ENCODE results near the gene VGF. TPM values are rescaled to one million over a fixed set of nuclear protein-coding genes. Genes with fewer than 3 reads are reported as not detected.
"Not testable (repeated sequence)": the region's sequence is repeated elsewhere in the genome, so short reads cannot be mapped to it uniquely, and the experiment has no call there.

The VGF gene
- total RNA-seq, 1 donor from 2014 or later: 4.2 TPM

- Mint-ChIP-seq H3K27ac (no peak overlapping the region), H3K4me3 (peak overlapping the region; percentile 44), H3K36me3 (no peaks in the 10 kb centered on the region), H3K4me1 (ENCODE audit: unreplicated experiment) (peaks cover 34% of the 10 kb centered on the region), H3K27me3 (peaks cover 29% of the 10 kb centered on the region), H3K9me3 (no peaks in the 10 kb centered on the region)
- TF ChIP-seq, protein P1, sequence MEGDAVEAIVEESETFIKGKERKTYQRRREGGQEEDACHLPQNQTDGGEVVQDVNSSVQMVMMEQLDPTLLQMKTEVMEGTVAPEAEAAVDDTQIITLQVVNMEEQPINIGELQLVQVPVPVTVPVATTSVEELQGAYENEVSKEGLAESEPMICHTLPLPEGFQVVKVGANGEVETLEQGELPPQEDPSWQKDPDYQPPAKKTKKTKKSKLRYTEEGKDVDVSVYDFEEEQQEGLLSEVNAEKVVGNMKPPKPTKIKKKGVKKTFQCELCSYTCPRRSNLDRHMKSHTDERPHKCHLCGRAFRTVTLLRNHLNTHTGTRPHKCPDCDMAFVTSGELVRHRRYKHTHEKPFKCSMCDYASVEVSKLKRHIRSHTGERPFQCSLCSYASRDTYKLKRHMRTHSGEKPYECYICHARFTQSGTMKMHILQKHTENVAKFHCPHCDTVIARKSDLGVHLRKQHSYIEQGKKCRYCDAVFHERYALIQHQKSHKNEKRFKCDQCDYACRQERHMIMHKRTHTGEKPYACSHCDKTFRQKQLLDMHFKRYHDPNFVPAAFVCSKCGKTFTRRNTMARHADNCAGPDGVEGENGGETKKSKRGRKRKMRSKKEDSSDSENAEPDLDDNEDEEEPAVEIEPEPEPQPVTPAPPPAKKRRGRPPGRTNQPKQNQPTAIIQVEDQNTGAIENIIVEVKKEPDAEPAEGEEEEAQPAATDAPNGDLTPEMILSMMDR (conservative IDR thresholded peaks at IDR 0.05): no peak
- DNase-seq (ENCODE audit: extremely low spot score, unreplicated experiment): no peak
These were observed 40.9 kb downstream of the VGF start for GRCh38 chr7:101124376-101125056.

- no peak for DNase-seq (ENCODE audit: extremely low spot score, unreplicated experiment)
- Mint-ChIP-seq H3K9me3 (no peaks in the 10 kb centered on the region), H3K4me3 (no peak overlapping the region), H3K4me1 (ENCODE audit: unreplicated experiment) (peaks cover 34% of the 10 kb centered on the region), H3K27ac (no peak overlapping the region), H3K27me3 (peaks cover 29% of the 10 kb centered on the region), H3K36me3 (no peaks in the 10 kb centered on the region)
- TF ChIP-seq, protein P1 (conservative IDR thresholded peaks at IDR 0.05): no peak
These were observed 41.7 kb downstream of the VGF start for GRCh38 chr7:101123703-101124068.

GRCh38 chr7:101122933-101123702 is 42.3 kb downstream of the VGF start:
- no peak for DNase-seq (ENCODE audit: extremely low spot score, unreplicated experiment)
- H3K36me3 Mint-ChIP-seq: no peaks in the 10 kb centered on the region
- no peak overlapping the region for H3K27ac Mint-ChIP-seq
- TF ChIP-seq, protein P1 (conservative IDR thresholded peaks at IDR 0.05): no peak
- peaks cover 27% of the 10 kb centered on the region for H3K27me3 Mint-ChIP-seq
- no peaks in the 10 kb centered on the region for H3K9me3 Mint-ChIP-seq
- peaks cover 34% of the 10 kb centered on the region for H3K4me1 Mint-ChIP-seq (ENCODE audit: unreplicated experiment)
- H3K4me3 Mint-ChIP-seq: no peak overlapping the region

DNA sequence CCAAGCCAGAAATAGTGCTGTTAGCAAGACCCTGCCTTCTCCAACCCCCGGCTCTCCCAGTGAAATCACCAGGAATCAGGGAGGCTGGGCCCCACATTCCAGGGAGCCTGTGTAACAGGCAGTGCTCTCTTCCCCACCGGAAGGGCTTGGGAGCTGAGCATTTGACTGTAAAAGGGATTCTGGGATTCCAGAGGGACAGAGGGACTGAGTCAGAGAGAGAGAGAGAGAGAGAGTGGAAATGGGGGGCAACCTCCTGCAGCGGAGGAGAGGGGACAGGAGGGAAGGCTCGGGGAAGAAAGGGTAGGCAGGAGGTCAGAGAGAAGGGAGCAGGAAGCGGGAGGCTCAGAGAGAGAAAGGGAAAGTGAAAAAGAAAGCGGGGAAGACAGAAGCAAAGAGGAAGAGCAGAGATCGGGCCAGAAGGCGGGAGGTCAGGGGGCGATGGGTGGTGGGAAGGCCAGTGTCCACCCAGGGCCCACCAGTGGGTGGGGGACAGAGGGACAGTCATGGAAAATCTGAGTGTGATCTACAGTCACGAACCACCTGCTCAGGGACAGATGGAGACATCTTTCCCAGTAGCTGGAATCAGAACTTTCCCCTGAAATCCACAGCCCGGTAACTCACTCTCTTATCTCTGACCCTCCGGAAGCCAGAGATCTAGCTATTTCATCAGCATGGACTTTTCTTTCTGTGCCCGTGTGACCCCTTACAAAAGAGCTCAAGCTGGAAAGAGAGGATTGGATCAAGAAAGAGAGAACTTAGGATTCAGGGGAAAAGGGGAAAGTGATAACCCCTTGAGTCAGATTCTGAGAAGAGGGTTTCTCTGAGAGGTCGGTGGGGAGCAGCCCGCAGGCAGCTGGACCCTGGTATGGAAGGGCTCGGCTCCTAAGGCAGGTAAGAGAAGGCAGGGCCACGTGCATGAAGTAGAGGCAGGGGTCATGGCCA is 43.1 kb downstream of the VGF start:
- no peak for DNase-seq (ENCODE audit: extremely low spot score, unreplicated experiment)
- Mint-ChIP-seq H3K27ac (peak overlapping the region; percentile 75), H3K27me3 (peaks cover 25% of the 10 kb centered on the region)

DNA sequence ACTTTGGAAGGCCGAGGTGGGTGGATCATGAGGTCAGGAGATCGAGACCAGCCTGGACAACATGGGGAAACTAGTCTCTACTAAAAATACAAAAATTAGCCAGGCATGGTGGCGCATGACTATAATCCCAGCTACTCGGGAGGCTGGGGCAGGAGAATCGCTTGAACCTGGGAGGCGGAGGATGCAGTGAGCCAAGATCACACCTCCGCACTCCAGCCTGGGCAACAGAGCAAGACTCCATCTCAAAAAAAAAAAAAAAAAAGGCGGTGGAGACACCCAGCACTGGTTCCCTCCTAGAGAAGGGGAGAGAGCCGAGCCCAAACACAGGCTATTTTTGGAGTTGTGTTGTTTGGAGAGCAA is 43.8 kb downstream of the VGF start:
- H3K27me3 Mint-ChIP-seq: peaks cover 18% of the 10 kb centered on the region
- not testable (repeated sequence) for H3K36me3 Mint-ChIP-seq; H3K9me3 Mint-ChIP-seq; H3K4me3 Mint-ChIP-seq; DNase-seq (ENCODE audit: extremely low spot score, unreplicated experiment)
- H3K27ac Mint-ChIP-seq: peak overlapping the region; percentile 75
- H3K4me1 Mint-ChIP-seq (ENCODE audit: unreplicated experiment): peaks cover 26% of the 10 kb centered on the region

More for the DNA sequence above, 43.1 kb downstream of the VGF start:
- Mint-ChIP-seq H3K36me3 (no peaks in the 10 kb centered on the region), H3K9me3 (no peaks in the 10 kb centered on the region), H3K4me1 (ENCODE audit: unreplicated experiment) (peaks cover 32% of the 10 kb centered on the region), H3K4me3 (peak overlapping the region; percentile 7)
- TF ChIP-seq, protein P1 (conservative IDR thresholded peaks at IDR 0.05): no peak
